ENCODE measurements around the gene HIGD1B. TPM values are rescaled to one million over a fixed set of nuclear protein-coding genes. Genes with fewer than 3 reads are reported as not detected.
A peak's percentile ranks its signal among the peaks of the same experiment; 100 is the strongest.

HIGD1B gene
- total and polyA plus RNA-seq, 9 of the 15 experiments (the other 6 are each of a cell fraction or from before 2014, with no cell fraction given), result not detected

GRCh38 chr17:44899074-44899782, 51.5 kb downstream of the HIGD1B start, which contains the start of gene EFTUD2 (continued):
- TF ChIP-seq ATF1 (CRISPR knock-in tag; IDR thresholded peaks at IDR 0.05) (peak; percentile 87), ATF1 (tag; IDR thresholded peaks at IDR 0.05) (peak; percentile 99), ZNF263 (CRISPR knock-in tag; IDR thresholded peaks at IDR 0.05; ENCODE audit: borderline replicate concordance) (no peak), ZNF695 (CRISPR knock-in tag; IDR thresholded peaks at IDR 0.05) (no peak), E2F4 (CRISPR knock-in tag; IDR thresholded peaks at IDR 0.05; ENCODE audit: low read depth) (peak; percentile 77; the same call in 1 of the 2 replicates), HEY1 (CRISPR knock-in tag; IDR thresholded peaks at IDR 0.05; ENCODE audit: borderline replicate concordance) (no peak), SMAD1 (IDR thresholded peaks at IDR 0.05; ENCODE audit: low read depth, low read length, partially characterized antibody) (no peak), ZNF384 (IDR thresholded peaks at IDR 0.05; ENCODE audit: low read depth, low read length) (peak; percentile 47), NFIX (CRISPR knock-in tag; IDR thresholded peaks at IDR 0.05; ENCODE audit: low read depth) (no peak), NR2C2 (CRISPR knock-in tag; IDR thresholded peaks at IDR 0.05) (peak; percentile 74; the same call in 1 of the 2 replicates), NR2C2 (tag; IDR thresholded peaks at IDR 0.05) (peak; percentile 82), HMBOX1 (IDR thresholded peaks at IDR 0.05) (no peak; the same call in 1 of the 2 replicates), ZFP30 (CRISPR knock-in tag; IDR thresholded peaks at IDR 0.05; ENCODE audit: borderline replicate concordance) (no peak), RBM17 (IDR thresholded peaks at IDR 0.05; ENCODE audit: borderline replicate concordance, low read depth, low read length) (no peak), CBFA2T2 (conservative IDR thresholded peaks at IDR 0.05) (peak; percentile 89), HNRNPH1 (optimal IDR thresholded peaks at IDR 0.05; ENCODE audit: low read depth, low read length) (no peak), MAFG (tag; conservative IDR thresholded peaks at IDR 0.05) (no peak), MXD1 (CRISPR knock-in tag; IDR thresholded peaks at IDR 0.05; ENCODE audit: borderline replicate concordance, poor library complexity, severe bottlenecking) (peak; percentile 89), ATF2 (CRISPR knock-in tag; IDR thresholded peaks at IDR 0.05) (no peak), FOXA1 (IDR thresholded peaks at IDR 0.05; ENCODE audit: borderline replicate concordance) (no peak), ZNF561 (CRISPR knock-in tag; conservative IDR thresholded peaks at IDR 0.05) (no peak)

Measured in K562 (cell line).